Stimulated activated naive CD8-positive, alpha-beta T cell treated with anti-CD3 and anti-CD28 coated beads, Interleukin-15, amount 100 ng/mL, for 72 hours (primary cell): ENCODE results near the gene HPSE.

Source experiments
- ATAC-seq: fragments of 150-1000 bp; cut with Tn5 transposase; 2 replicates; pipeline ENCODE4 v1.10.0; 2021; ENCODE audit warnings: mild to moderate bottlenecking, moderate library complexity
- DNase-seq, 2 donors: peaks; one replicate each; pipeline ENCODE4 v3.0.0; 2021 to 2022
- H3K27ac Mint-ChIP-seq, 2 donors: one replicate each; pipeline ENCODE4 v1.8.0; 2022; ENCODE audit warnings: mild to moderate bottlenecking in 2 of 2, mixed read lengths in 2 of 2, moderate library complexity in 2 of 2
- H3K27me3 Mint-ChIP-seq: one replicate; pipeline ENCODE4 v1.8.0; 2022; ENCODE audit warnings: mixed read lengths
- H3K4me1 Mint-ChIP-seq: one replicate; pipeline ENCODE4 v1.8.0; 2022; ENCODE audit warnings: mild to moderate bottlenecking, mixed read lengths
- H3K4me3 Mint-ChIP-seq, 2 donors: one replicate each; pipeline ENCODE4 v1.8.0; 2022; ENCODE audit warnings: mild to moderate bottlenecking in 2 of 2, mixed read lengths in 2 of 2, moderate library complexity in 1 of 2
- H3K9me3 Mint-ChIP-seq, 2 donors: one replicate each; pipeline ENCODE4 v1.8.0; 2022; ENCODE audit warnings: mixed read lengths in 2 of 2

The HPSE gene

GRCh38 chr4:83334425-83335241, at the start of gene HPSE:
Gene HPSE (minus strand): TSS chr4:83334848. CDS start chr4:83334782, 66 bp downstream.
- Mint-ChIP-seq H3K4me1 (peaks cover 40% of the 10 kb centered on the region), H3K27me3 (peaks cover 26% of the 10 kb centered on the region), H3K9me3 (peaks cover 0 to 7% of the 10 kb centered on the region in 2 donors), H3K4me3 (peak within 1 kb of the TSS; percentile 80 to 86), H3K27ac (peak within 1 kb of the TSS; percentile 50 to 92)
- DNase-seq (peak; percentile 42 to 53), ATAC-seq (peak; percentile 89)

GRCh38 chr4:83382850-83383249, 48.2 kb upstream of the HPSE start:
- no peak for ATAC-seq
- no peak overlapping the region for H3K4me3 Mint-ChIP-seq
- peaks cover 8% of the 10 kb centered on the region for H3K4me1 Mint-ChIP-seq
- H3K27ac Mint-ChIP-seq = no peak overlapping the region
- H3K9me3 Mint-ChIP-seq = peaks cover 9 to 31% of the 10 kb centered on the region in 2 donors
- no peaks in the 10 kb centered on the region for H3K27me3 Mint-ChIP-seq
- DNase-seq = no peak

GRCh38 chr4:83381173-83381572, 46.5 kb upstream of the HPSE start:
- no peak for DNase-seq
- H3K9me3 Mint-ChIP-seq = peaks cover 17 to 48% of the 10 kb centered on the region in 2 donors
- H3K4me3 Mint-ChIP-seq = no peak overlapping the region

GRCh38 chr4:83378419-83378818, 43.8 kb upstream of the HPSE start:
- Mint-ChIP-seq H3K4me3 (no peak overlapping the region), H3K9me3 (peaks cover 22 to 47% of the 10 kb centered on the region in 2 donors), H3K27me3 (no peaks in the 10 kb centered on the region), H3K4me1 (peaks cover 5% of the 10 kb centered on the region), H3K27ac (no peak overlapping the region)
- ATAC-seq = no peak
- peak in 1 of 2 donors; percentile 26 for DNase-seq

More at GRCh38 chr4:83381173-83381572, 46.5 kb upstream of the HPSE start:
- H3K4me1 Mint-ChIP-seq = peaks cover 5% of the 10 kb centered on the region
- ATAC-seq = no peak
- H3K27me3 Mint-ChIP-seq = no peaks in the 10 kb centered on the region
- no peak overlapping the region for H3K27ac Mint-ChIP-seq

GRCh38 chr4:83372931-83373330, 38.3 kb upstream of the HPSE start:
- DNase-seq (no peak), ATAC-seq (no peak)
- H3K27me3 Mint-ChIP-seq = peaks cover 8% of the 10 kb centered on the region
- peaks cover 13 to 25% of the 10 kb centered on the region in 2 donors for H3K9me3 Mint-ChIP-seq
- H3K4me1 Mint-ChIP-seq = peaks cover 12% of the 10 kb centered on the region
- no peak overlapping the region for H3K27ac Mint-ChIP-seq
- H3K4me3 Mint-ChIP-seq = no peak overlapping the region

GRCh38 chr4:83371936-83372335, 37.3 kb upstream of the HPSE start:
- ATAC-seq (no peak), DNase-seq (no peak)
- H3K27me3 Mint-ChIP-seq = peaks cover 8% of the 10 kb centered on the region
- H3K4me1 Mint-ChIP-seq = peaks cover 12% of the 10 kb centered on the region
- no peak overlapping the region for H3K4me3 Mint-ChIP-seq
- no peak overlapping the region for H3K27ac Mint-ChIP-seq
- peaks cover 10 to 15% of the 10 kb centered on the region in 2 donors for H3K9me3 Mint-ChIP-seq

GRCh38 chr4:83371235-83371634, 36.6 kb upstream of the HPSE start:
- no peak overlapping the region for H3K4me3 Mint-ChIP-seq
- no peak for ATAC-seq
- H3K27me3 Mint-ChIP-seq = peaks cover 14% of the 10 kb centered on the region
- peaks cover 18% of the 10 kb centered on the region for H3K4me1 Mint-ChIP-seq
- H3K9me3 Mint-ChIP-seq = peaks cover 5 to 8% of the 10 kb centered on the region in 2 donors
- no peak for DNase-seq
- H3K27ac Mint-ChIP-seq = no peak overlapping the region

- peaks cover 15% of the 10 kb centered on the region for H3K27me3 Mint-ChIP-seq
- H3K4me3 Mint-ChIP-seq = no peak overlapping the region
- peaks cover 18% of the 10 kb centered on the region for H3K4me1 Mint-ChIP-seq
- H3K27ac Mint-ChIP-seq = peak overlapping the region in 1 of 2 donors; percentile 29
- DNase-seq (no peak), ATAC-seq (no peak)
- H3K9me3 Mint-ChIP-seq = peaks cover 0 to 1% of the 10 kb centered on the region in 2 donors
Observed at GRCh38 chr4:83370640-83370906, 35.9 kb upstream of the HPSE start.

GRCh38 chr4:83369831-83370639, 35.4 kb upstream of the HPSE start:
- ATAC-seq = peak; percentile 15
- DNase-seq = no peak
- Mint-ChIP-seq H3K4me1 (peaks cover 18% of the 10 kb centered on the region), H3K27ac (no peak overlapping the region), H3K9me3 (no peaks in the 10 kb centered on the region), H3K27me3 (peaks cover 20% of the 10 kb centered on the region), H3K4me3 (no peak overlapping the region)

- H3K4me3 Mint-ChIP-seq = no peak overlapping the region
- no peak for ATAC-seq
- DNase-seq = no peak
- H3K27ac Mint-ChIP-seq = no peak overlapping the region
- H3K4me1 Mint-ChIP-seq = peaks cover 15% of the 10 kb centered on the region
- H3K27me3 Mint-ChIP-seq = peaks cover 26% of the 10 kb centered on the region
- no peaks in the 10 kb centered on the region for H3K9me3 Mint-ChIP-seq
Observed at GRCh38 chr4:83364312-83364711, 29.7 kb upstream of the HPSE start.

GRCh38 chr4:83362492-83363329, 28.1 kb upstream of the HPSE start:
- DNase-seq (no peak), ATAC-seq (peak; percentile 56)
- Mint-ChIP-seq H3K9me3 (no peaks in the 10 kb centered on the region), H3K4me3 (no peak overlapping the region), H3K27ac (no peak overlapping the region), H3K4me1 (peaks cover 15% of the 10 kb centered on the region), H3K27me3 (peaks cover 26% of the 10 kb centered on the region)

- Mint-ChIP-seq H3K9me3 (no peaks in the 10 kb centered on the region), H3K4me1 (peaks cover 25% of the 10 kb centered on the region), H3K4me3 (no peak overlapping the region), H3K27me3 (peaks cover 23% of the 10 kb centered on the region), H3K27ac (peak overlapping the region in 1 of 2 donors; percentile 27)
- no peak for DNase-seq
- ATAC-seq = no peak
Observed at GRCh38 chr4:83361416-83362103, 26.9 kb upstream of the HPSE start.

GRCh38 chr4:83360018-83360417, 25.4 kb upstream of the HPSE start:
- Mint-ChIP-seq H3K9me3 (peaks cover 5 to 7% of the 10 kb centered on the region in 2 donors), H3K4me1 (peaks cover 26% of the 10 kb centered on the region), H3K27ac (no peak overlapping the region), H3K27me3 (peaks cover 13% of the 10 kb centered on the region), H3K4me3 (no peak overlapping the region)
- DNase-seq (no peak), ATAC-seq (no peak)

GRCh38 chr4:83358410-83358809, 23.8 kb upstream of the HPSE start:
- DNase-seq (no peak), ATAC-seq (no peak)
- Mint-ChIP-seq H3K4me1 (peaks cover 30% of the 10 kb centered on the region), H3K9me3 (peaks cover 14 to 17% of the 10 kb centered on the region in 2 donors), H3K4me3 (no peak overlapping the region), H3K27ac (no peak overlapping the region), H3K27me3 (peaks cover 7% of the 10 kb centered on the region)
